ENCODE results near the gene PLD1. TPM values are rescaled to one million over a fixed set of nuclear protein-coding genes. Genes with fewer than 3 reads are reported as not detected.

PLD1 gene
- total RNA-seq, 1 donor from 2014 or later = not detected

GRCh38 chr3:171760477-171760876, 49.8 kb downstream of the PLD1 start:
- H3K9me3 Mint-ChIP-seq = no peaks in the 10 kb centered on the region

GRCh38 chr3:171758109-171758508, 52.2 kb downstream of the PLD1 start:
- no peak overlapping the region for H3K27ac Mint-ChIP-seq

More at GRCh38 chr3:171760477-171760876, 49.8 kb downstream of the PLD1 start:
- Mint-ChIP-seq H3K36me3 (ENCODE audit: low read depth) (no peaks in the 10 kb centered on the region), H3K27me3 (peaks cover 1% of the 10 kb centered on the region), H3K4me1 (no peaks in the 10 kb centered on the region), H3K27ac (no peak overlapping the region), H3K4me3 (no peak overlapping the region)
- no peak for ATAC-seq (ENCODE audit: low read depth)
- ChIA-PET POLR2A (no interaction called here), CTCF (no interaction called here)
- no peak for TF ChIP-seq CTCF (IDR thresholded peaks at IDR 0.05)
- intact Hi-C loops (cut with micrococcal nuclease) = no loop called here
- no peak for DNase-seq

GRCh38 chr3:171757361-171758034, 52.8 kb downstream of the PLD1 start:
- H3K9me3 Mint-ChIP-seq = no peaks in the 10 kb centered on the region
- no peaks in the 10 kb centered on the region for H3K36me3 Mint-ChIP-seq (ENCODE audit: low read depth)
- CTCF ChIA-PET = interaction anchor here (1.8 kb wide), 1 partner anchor 15 kb away, joined by 4 read pairs; no protein-coding TSS in a partner anchor
- no peak for ATAC-seq (ENCODE audit: low read depth)
- TF ChIP-seq CTCF (IDR thresholded peaks at IDR 0.05) = no peak
- H3K4me1 Mint-ChIP-seq = no peaks in the 10 kb centered on the region
- H3K27me3 Mint-ChIP-seq = peaks cover 1% of the 10 kb centered on the region
- no peak for DNase-seq
- no peak overlapping the region for H3K27ac Mint-ChIP-seq
- POLR2A ChIA-PET = no interaction called here
- H3K4me3 Mint-ChIP-seq = no peak overlapping the region
- intact Hi-C loops (cut with micrococcal nuclease) = no loop called here

More at GRCh38 chr3:171758109-171758508, 52.2 kb downstream of the PLD1 start:
- no peak overlapping the region for H3K4me3 Mint-ChIP-seq
- H3K27me3 Mint-ChIP-seq = peaks cover 1% of the 10 kb centered on the region
- CTCF ChIA-PET = interaction anchor here (1.8 kb wide), 1 partner anchor 14 kb away, joined by 4 read pairs; no protein-coding TSS in a partner anchor
- H3K9me3 Mint-ChIP-seq = no peaks in the 10 kb centered on the region
- no peaks in the 10 kb centered on the region for H3K4me1 Mint-ChIP-seq
- no peak for TF ChIP-seq CTCF (IDR thresholded peaks at IDR 0.05)
- POLR2A ChIA-PET = no interaction called here
- intact Hi-C loops (cut with micrococcal nuclease) = no loop called here
- H3K36me3 Mint-ChIP-seq (ENCODE audit: low read depth) = no peaks in the 10 kb centered on the region
- DNase-seq = no peak
- ATAC-seq (ENCODE audit: low read depth) = no peak

GRCh38 chr3:171755656-171756055, 54.6 kb downstream of the PLD1 start:
- TF ChIP-seq CTCF (IDR thresholded peaks at IDR 0.05) = no peak
- H3K4me3 Mint-ChIP-seq = no peak overlapping the region
- no peaks in the 10 kb centered on the region for H3K27me3 Mint-ChIP-seq
- no peaks in the 10 kb centered on the region for H3K36me3 Mint-ChIP-seq (ENCODE audit: low read depth)
- no peak overlapping the region for H3K27ac Mint-ChIP-seq
- ATAC-seq (ENCODE audit: low read depth) (no peak), DNase-seq (no peak)
- no peaks in the 10 kb centered on the region for H3K9me3 Mint-ChIP-seq
- intact Hi-C loops (cut with micrococcal nuclease) = no loop called here
- ChIA-PET POLR2A (no interaction called here), CTCF (interaction anchor here (1.0 kb wide), 1 partner anchor 16 kb away, joined by 5 read pairs; no protein-coding TSS in a partner anchor)
- H3K4me1 Mint-ChIP-seq = no peaks in the 10 kb centered on the region

- H3K36me3 Mint-ChIP-seq (ENCODE audit: low read depth) = no peaks in the 10 kb centered on the region
- H3K4me1 Mint-ChIP-seq = no peaks in the 10 kb centered on the region
- TF ChIP-seq CTCF (IDR thresholded peaks at IDR 0.05) = no peak
- H3K27me3 Mint-ChIP-seq = no peaks in the 10 kb centered on the region
- intact Hi-C loops (cut with micrococcal nuclease) = no loop called here
- ChIA-PET CTCF (no interaction called here), POLR2A (no interaction called here)
- no peak overlapping the region for H3K27ac Mint-ChIP-seq
- H3K9me3 Mint-ChIP-seq = no peaks in the 10 kb centered on the region
- DNase-seq (no peak), ATAC-seq (ENCODE audit: low read depth) (no peak)
- H3K4me3 Mint-ChIP-seq = no peak overlapping the region
Observed at GRCh38 chr3:171755015-171755589, 55.2 kb downstream of the PLD1 start.

Data from activated B cell treated with CpG ODN at 0.5 μM for 24 hours (primary cell).